ENCODE results near the gene SSBP2.

DNA sequence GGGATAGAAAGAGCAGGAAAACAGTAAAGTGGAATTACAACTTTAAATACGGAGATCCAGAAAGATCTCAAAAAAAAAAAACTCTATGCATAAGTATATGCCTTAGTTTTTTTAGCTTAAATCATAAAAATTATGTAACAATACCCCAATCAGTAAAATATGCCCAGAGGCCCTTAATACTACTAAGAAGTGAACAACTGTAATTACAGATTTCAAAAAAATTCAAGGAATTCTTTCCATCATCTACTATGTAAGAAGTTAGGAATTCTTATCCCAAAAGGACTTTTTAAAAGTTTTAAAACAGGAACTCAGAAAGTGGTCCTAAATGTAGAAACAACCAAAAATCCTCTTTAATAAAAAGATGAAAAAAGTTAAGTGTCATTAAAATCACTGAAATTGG is 111.3 kb downstream of the SSBP2 start:
- TF ChIP-seq, protein P1, sequence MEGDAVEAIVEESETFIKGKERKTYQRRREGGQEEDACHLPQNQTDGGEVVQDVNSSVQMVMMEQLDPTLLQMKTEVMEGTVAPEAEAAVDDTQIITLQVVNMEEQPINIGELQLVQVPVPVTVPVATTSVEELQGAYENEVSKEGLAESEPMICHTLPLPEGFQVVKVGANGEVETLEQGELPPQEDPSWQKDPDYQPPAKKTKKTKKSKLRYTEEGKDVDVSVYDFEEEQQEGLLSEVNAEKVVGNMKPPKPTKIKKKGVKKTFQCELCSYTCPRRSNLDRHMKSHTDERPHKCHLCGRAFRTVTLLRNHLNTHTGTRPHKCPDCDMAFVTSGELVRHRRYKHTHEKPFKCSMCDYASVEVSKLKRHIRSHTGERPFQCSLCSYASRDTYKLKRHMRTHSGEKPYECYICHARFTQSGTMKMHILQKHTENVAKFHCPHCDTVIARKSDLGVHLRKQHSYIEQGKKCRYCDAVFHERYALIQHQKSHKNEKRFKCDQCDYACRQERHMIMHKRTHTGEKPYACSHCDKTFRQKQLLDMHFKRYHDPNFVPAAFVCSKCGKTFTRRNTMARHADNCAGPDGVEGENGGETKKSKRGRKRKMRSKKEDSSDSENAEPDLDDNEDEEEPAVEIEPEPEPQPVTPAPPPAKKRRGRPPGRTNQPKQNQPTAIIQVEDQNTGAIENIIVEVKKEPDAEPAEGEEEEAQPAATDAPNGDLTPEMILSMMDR (IDR thresholded peaks at IDR 0.05; ENCODE audit: low read depth, low read length), result no peak
- TF ChIP-seq MYC (IDR thresholded peaks at IDR 0.05; ENCODE audit: low read depth, low read length) (no peak), POLR2A (IDR thresholded peaks at IDR 0.05; ENCODE audit: extremely low read depth, insufficient read length) (no peak)
